GM19043 (cell line): ENCODE measurements around the gene EXOC8.
"Not testable (repeated sequence)": the region's sequence is repeated elsewhere in the genome, so short reads cannot be mapped to it uniquely, and the experiment has no call there.

Experiments
- ATAC-seq: cut with Tn5 transposase; IDR thresholded peaks from one replicate; pipeline ENCODE4 v1.9.1; 2021; ENCODE audit warnings: low read depth; ENCODE audit not compliant: unreplicated experiment

EXOC8 gene

GRCh38 chr1:231354330-231355020 is 16.8 kb upstream of the EXOC8 start:
- no peak for ATAC-seq

GRCh38 chr1:231353086-231353485 is 15.4 kb upstream of the EXOC8 start:
- ATAC-seq = no peak

GRCh38 chr1:231351816-231352215 is 14.2 kb upstream of the EXOC8 start:
- ATAC-seq = no peak

- not testable (repeated sequence) for ATAC-seq
These were observed 11.2 kb upstream of the EXOC8 start for GRCh38 chr1:231348856-231349255.

GRCh38 chr1:231348442-231348841 is 10.8 kb upstream of the EXOC8 start:
- no peak for ATAC-seq

GRCh38 chr1:231347961-231348360 is 10.3 kb upstream of the EXOC8 start:
- no peak for ATAC-seq

GRCh38 chr1:231340328-231341013 is 2.8 kb upstream of the EXOC8 start:
- no peak for ATAC-seq

- ATAC-seq = no peak
These were observed 847 bp upstream of the EXOC8 start, which contains the start of gene SPRTN for GRCh38 chr1:231338270-231339128. SPRTN (plus strand) TSS chr1:231338293; CDS start chr1:231338384, 91 bp downstream.

GRCh38 chr1:231337043-231337471 is 595 bp downstream of the EXOC8 start:
- ATAC-seq = peak; percentile 2

- ATAC-seq = no peak
These were observed 1.7 kb downstream of the EXOC8 start for GRCh38 chr1:231335663-231336602.

- no peak for ATAC-seq
These were observed 2.7 kb downstream of the EXOC8 start for GRCh38 chr1:231334952-231335351.

GRCh38 chr1:231334079-231334666 is 3.5 kb downstream of the EXOC8 start:
- peak; percentile 24 for ATAC-seq

- no peak for ATAC-seq
These were observed 4.9 kb downstream of the EXOC8 start for GRCh38 chr1:231332761-231333160.

- ATAC-seq = no peak
These were observed 8.2 kb downstream of the EXOC8 start for GRCh38 chr1:231329483-231329882.

- ATAC-seq = no peak
These were observed 10.0 kb downstream of the EXOC8 start for GRCh38 chr1:231327617-231328016.

GRCh38 chr1:231326248-231326647 is 11.4 kb downstream of the EXOC8 start:
- ATAC-seq = no peak

- no peak for ATAC-seq
These were observed 13.0 kb downstream of the EXOC8 start for GRCh38 chr1:231324660-231325059.

- no peak for ATAC-seq
These were observed 14.6 kb downstream of the EXOC8 start for GRCh38 chr1:231322880-231323530.

GRCh38 chr1:231319080-231319479 is 18.6 kb downstream of the EXOC8 start:
- no peak for ATAC-seq
